OCI-LY7 (cell line): Measurements from ENCODE around the gene SGPL1. TPM values are rescaled to one million over a fixed set of nuclear protein-coding genes. Genes with fewer than 3 reads are reported as not detected.

Source experiments
- BruUV-seq: library from RNA; stranded (reverse); fragments of 400-500 nt; replicated peaks from 2 replicates; lab custom pipeline; 2021; lab: Mats Ljungman, UMichigan
- CTCF ChIA-PET: fragments of 300-600 bp; sonication (Branson Sonifier 250); formaldehyde crosslinking; loops from one replicate; lab custom pipeline; 2022; ENCODE audit warnings: antibody characterized with exemption; ENCODE audit not compliant: unreplicated experiment; lab: Charles Lee
- POLR2A ChIA-PET: fragments of 300-600 bp; sonication (Branson Sonifier 250); formaldehyde crosslinking; loops from one replicate; lab custom pipeline; 2022; ENCODE audit warnings: antibody characterized with exemption; lab: Charles Lee
- DNase-seq: peaks from one replicate; pipeline ENCODE4 v3.0.0-alpha.2; 2015; ENCODE audit warnings: low spot score
- H2AFZ ChIP-seq: fragments of 200-600 bp; sonication (generic), shearing (Covaris generic); 2 replicates; pipeline ENCODE4 v1.6.1; 2014; ENCODE audit warnings: mild to moderate bottlenecking, antibody characterized with exemption, low read length, moderate library complexity
- H3K27ac ChIP-seq: fragments of 200-600 bp; sonication (generic); 2 replicates; pipeline ENCODE4 v1.5.1; 2014; ENCODE audit warnings: mixed run types, low read depth, mild to moderate bottlenecking, moderate library complexity, low read length, inconsistent platforms; ENCODE audit not compliant: poor library complexity, severe bottlenecking
- H3K36me3 ChIP-seq: fragments of 200-600 bp; sonication (generic); 2 replicates; pipeline ENCODE4 v1.6.1; 2014; ENCODE audit warnings: mild to moderate bottlenecking, antibody characterized with exemption, low read length, moderate library complexity, mixed read lengths; ENCODE audit not compliant: insufficient read depth
- H3K4me1 ChIP-seq: fragments of 200-600 bp; sonication (generic); 2 replicates; pipeline ENCODE4 v1.5.1; 2014; ENCODE audit warnings: mild to moderate bottlenecking, low read length; ENCODE audit not compliant: insufficient read depth, poor library complexity, severe bottlenecking
- H3K4me2 ChIP-seq: fragments of 200-600 bp; sonication (generic); 2 replicates; pipeline ENCODE4 v1.6.1; 2014; ENCODE audit warnings: mild to moderate bottlenecking, low read length
- H3K4me3 ChIP-seq: fragments of 200-600 bp; sonication (generic); 2 replicates; pipeline ENCODE4 v1.5.1; 2014; ENCODE audit warnings: mild to moderate bottlenecking, low read depth, low read length; ENCODE audit not compliant: poor library complexity, severe bottlenecking
- H3K79me2 ChIP-seq: fragments of 200-600 bp; sonication (generic); 2 replicates; pipeline ENCODE4 v1.6.1; 2016; ENCODE audit warnings: low read depth, mild to moderate bottlenecking, low read length, moderate library complexity, mixed read lengths; ENCODE audit not compliant: insufficient read depth
- H3K9me2 ChIP-seq: fragments of 200-600 bp; sonication (generic); 2 replicates; pipeline ENCODE4 v1.6.1; 2016; ENCODE audit warnings: mild to moderate bottlenecking, low read length, mixed read lengths; ENCODE audit not compliant: insufficient read depth
- H3K9me3 ChIP-seq: fragments of 200-600 bp; sonication (generic); 2 replicates; pipeline ENCODE4 v1.6.1; 2014; ENCODE audit warnings: mild to moderate bottlenecking, mixed run types, low read length, mixed read lengths
- H4K20me1 ChIP-seq: fragments of 200-600 bp; sonication (generic); 2 replicates; pipeline ENCODE4 v1.6.1; 2014; ENCODE audit warnings: mild to moderate bottlenecking, antibody characterized with exemption, low read length, moderate library complexity, mixed read lengths; ENCODE audit not compliant: insufficient read depth
- CTCF ChIP-seq: fragments of 200-600 bp; sonication (generic); conservative IDR thresholded peaks from 2 replicates; pipeline ENCODE4 v1.5.1; 2014; ENCODE audit warnings: mild to moderate bottlenecking, antibody characterized with exemption, low read length, moderate library complexity, mixed read lengths
- EZH2phosphoT487 ChIP-seq: fragments of 200-600 bp; sonication (generic); IDR thresholded peaks from 2 replicates; pipeline ENCODE4 v1.6.1; 2018; ENCODE audit warnings: low read depth, borderline replicate concordance, mild to moderate bottlenecking, mixed run types, antibody characterized with exemption, low read length, moderate library complexity, mixed read lengths
- intact Hi-C: fragments of 100-400 bp; cut with micrococcal nuclease; formaldehyde crosslinking; loops from one replicate; pipeline ENCODE4 v1.10.0; 2022; ENCODE audit not compliant: unreplicated experiment
- total RNA-seq, 2 experiments: library from RNA; depleted of rRNA in 1 of 2; stranded (reverse); fragments of >200 nt in 1 of 2; shearing (Covaris generic) in 1 of 2; gene quantifications; 2 replicates each; pipeline ENCODE4 v1.2.3, GENCODE V29; 2014 to 2022

Gene SGPL1
- total RNA-seq, 2 experiments from 2014 or later, result 11.7 to 25.1 TPM

DNA sequence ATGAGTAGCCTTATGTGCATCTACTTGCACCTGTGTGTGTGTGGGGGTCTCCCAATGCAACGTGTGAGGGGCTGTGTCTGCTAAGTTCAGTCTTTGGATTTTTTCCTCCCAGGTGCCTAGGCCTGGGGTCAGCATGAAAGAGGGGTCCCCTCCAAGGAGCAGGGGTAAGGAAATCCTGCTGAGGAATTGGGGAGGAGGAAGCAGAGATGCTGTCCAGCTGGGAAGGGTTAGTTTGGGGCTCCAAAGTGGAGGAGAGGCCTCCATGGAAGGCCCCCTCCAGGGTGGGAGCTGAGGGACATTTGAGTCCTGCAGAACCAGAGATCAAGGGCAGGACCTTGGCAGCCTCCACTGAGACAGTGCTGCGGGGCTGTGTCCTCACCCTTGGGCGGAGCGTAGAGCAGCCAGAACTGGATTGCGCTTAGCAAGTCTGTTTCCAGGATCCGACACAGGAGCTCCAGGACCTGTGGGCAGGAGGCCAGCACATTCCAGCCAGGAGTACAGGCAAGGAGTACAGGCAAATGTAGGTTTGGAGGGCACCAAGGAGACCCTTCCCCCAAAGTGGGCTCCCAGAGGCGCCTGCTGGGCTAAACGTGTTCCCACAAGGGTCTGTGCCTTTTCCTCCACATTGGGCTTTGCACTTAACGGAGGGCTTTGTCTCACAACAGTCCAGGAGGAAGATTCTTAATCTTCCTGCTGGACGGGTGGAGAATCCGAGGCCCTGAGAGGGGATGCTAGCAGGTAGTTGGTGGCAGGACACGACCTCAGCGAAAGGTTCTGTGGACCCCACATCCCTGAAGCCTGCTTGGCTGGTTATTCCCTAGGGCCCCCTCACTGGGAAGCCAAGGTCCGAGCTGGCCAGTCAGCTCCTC lies 40.7 kb upstream of the SGPL1 start:
- ChIA-PET CTCF (no interaction called here), POLR2A (no interaction called here)
- Histone ChIP-seq H3K9me2 (no peaks in the 10 kb centered on the region), H2AFZ (no peak overlapping the region), H3K36me3 (no peaks in the 10 kb centered on the region), H3K4me1 (no peaks in the 10 kb centered on the region), H3K9me3 (no peaks in the 10 kb centered on the region), H3K4me2 (no peak overlapping the region), H3K27ac (no peak overlapping the region), H3K79me2 (no peaks in the 10 kb centered on the region), H3K4me3 (no peak overlapping the region), H4K20me1 (no peaks in the 10 kb centered on the region)
- BruUV-seq, result no TSS peak
- intact Hi-C loops, result no loop called here
- TF ChIP-seq EZH2phosphoT487, result no peak
- no peak for TF ChIP-seq CTCF
- DNase-seq, result no peak

GRCh38 chr10:70775679-70776454 lies 39.9 kb upstream of the SGPL1 start:
- DNase-seq, result no peak
- intact Hi-C loops, result no loop called here
- H3K4me2 ChIP-seq, result no peak overlapping the region
- ChIA-PET CTCF (no interaction called here), POLR2A (no interaction called here)
- BruUV-seq, result no TSS peak
- H3K9me3 ChIP-seq, result no peaks in the 10 kb centered on the region
- H3K36me3 ChIP-seq, result no peaks in the 10 kb centered on the region
- H3K27ac ChIP-seq, result no peak overlapping the region
- no peaks in the 10 kb centered on the region for H3K4me1 ChIP-seq
- H4K20me1 ChIP-seq, result no peaks in the 10 kb centered on the region
- no peak overlapping the region for H3K4me3 ChIP-seq
- no peaks in the 10 kb centered on the region for H3K79me2 ChIP-seq
- H2AFZ ChIP-seq, result no peak overlapping the region
- no peaks in the 10 kb centered on the region for H3K9me2 ChIP-seq
- TF ChIP-seq EZH2phosphoT487 (no peak), CTCF (no peak)
